DOHH2 (cell line): ENCODE measurements around the gene MB21D2.

Experiments used
- EZH2phosphoT487 ChIP-seq: fragments of 200-600 bp; sonication (generic); IDR thresholded peaks from 2 replicates; pipeline ENCODE4 v1.6.1; 2017; ENCODE audit warnings: borderline replicate concordance, mild to moderate bottlenecking, antibody characterized with exemption, low read length, moderate library complexity, mixed read lengths
- TF ChIP-seq, protein P1 (sequence below): fragments of 200-600 bp; sonication (generic); IDR thresholded peaks from one replicate; pipeline ENCODE4 v1.5.1; 2014; ENCODE audit warnings: antibody characterized with exemption, mild to moderate bottlenecking, low read depth, low read length; ENCODE audit not compliant: poor library complexity, severe bottlenecking

DNA sequence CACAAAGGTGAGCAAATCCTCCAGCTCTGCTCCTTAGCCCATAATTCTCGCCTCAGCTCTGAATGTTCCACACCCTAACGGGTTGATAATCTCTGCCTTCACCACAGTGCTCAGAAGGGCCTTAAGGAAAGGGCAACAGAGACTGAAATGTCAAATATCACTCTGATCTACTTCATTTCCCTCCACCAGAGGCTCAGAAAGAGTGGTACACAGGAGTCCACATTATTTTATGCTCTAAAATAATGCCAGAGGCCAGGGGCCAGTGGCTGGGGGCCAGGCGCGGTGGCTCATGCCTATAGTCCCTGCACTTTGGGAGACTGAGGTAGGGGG, 72.2 kb downstream of the MB21D2 start:
- TF ChIP-seq, protein P1, sequence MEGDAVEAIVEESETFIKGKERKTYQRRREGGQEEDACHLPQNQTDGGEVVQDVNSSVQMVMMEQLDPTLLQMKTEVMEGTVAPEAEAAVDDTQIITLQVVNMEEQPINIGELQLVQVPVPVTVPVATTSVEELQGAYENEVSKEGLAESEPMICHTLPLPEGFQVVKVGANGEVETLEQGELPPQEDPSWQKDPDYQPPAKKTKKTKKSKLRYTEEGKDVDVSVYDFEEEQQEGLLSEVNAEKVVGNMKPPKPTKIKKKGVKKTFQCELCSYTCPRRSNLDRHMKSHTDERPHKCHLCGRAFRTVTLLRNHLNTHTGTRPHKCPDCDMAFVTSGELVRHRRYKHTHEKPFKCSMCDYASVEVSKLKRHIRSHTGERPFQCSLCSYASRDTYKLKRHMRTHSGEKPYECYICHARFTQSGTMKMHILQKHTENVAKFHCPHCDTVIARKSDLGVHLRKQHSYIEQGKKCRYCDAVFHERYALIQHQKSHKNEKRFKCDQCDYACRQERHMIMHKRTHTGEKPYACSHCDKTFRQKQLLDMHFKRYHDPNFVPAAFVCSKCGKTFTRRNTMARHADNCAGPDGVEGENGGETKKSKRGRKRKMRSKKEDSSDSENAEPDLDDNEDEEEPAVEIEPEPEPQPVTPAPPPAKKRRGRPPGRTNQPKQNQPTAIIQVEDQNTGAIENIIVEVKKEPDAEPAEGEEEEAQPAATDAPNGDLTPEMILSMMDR = no peak
- no peak for TF ChIP-seq EZH2phosphoT487
